D721Med (cell line): ENCODE measurements around the gene B3GALT5.
"Not testable (repeated sequence)": the region's sequence is repeated elsewhere in the genome, so short reads cannot be mapped to it uniquely, and the experiment has no call there.

Experiments used
- DNase-seq: peaks from one replicate; pipeline ENCODE4 v3.0.0; 2011; ENCODE audit warnings: low spot score; ENCODE audit not compliant: insufficient read length
- FAIRE-seq: peaks from 2 replicates; lab custom pipeline; 2011; peaks lifted over from hg19 to GRCh38; lab: Jason Lieb, UNC
- CTCF ChIP-seq: IDR thresholded peaks from 2 replicates; pipeline ENCODE4 v1.5.1; 2012; ENCODE audit warnings: mild to moderate bottlenecking, control low read depth; ENCODE audit not compliant: insufficient read depth; ENCODE audit errors: missing control alignments

Gene B3GALT5

GRCh38 chr21:39680216-39680615, 67.5 kb downstream of the B3GALT5 start:
- no peak for FAIRE-seq
- no peak for DNase-seq
- no peak for TF ChIP-seq CTCF

- FAIRE-seq (no peak), DNase-seq (no peak)
- no peak for TF ChIP-seq CTCF
Observed at GRCh38 chr21:39681257-39681656, 68.5 kb downstream of the B3GALT5 start.

- TF ChIP-seq CTCF, result no peak
- FAIRE-seq (no peak), DNase-seq (no peak)
Observed at GRCh38 chr21:39681845-39682244, 69.1 kb downstream of the B3GALT5 start.

GRCh38 chr21:39685236-39685635, 72.5 kb downstream of the B3GALT5 start:
- TF ChIP-seq CTCF, result no peak
- DNase-seq (no peak), FAIRE-seq (no peak)

GRCh38 chr21:39685991-39686390, 73.3 kb downstream of the B3GALT5 start:
- no peak for DNase-seq

GRCh38 chr21:39686646-39687468, 74.1 kb downstream of the B3GALT5 start:
- FAIRE-seq (no peak), DNase-seq (no peak)
- no peak for TF ChIP-seq CTCF

More at GRCh38 chr21:39685991-39686390, 73.3 kb downstream of the B3GALT5 start:
- no peak for TF ChIP-seq CTCF
- FAIRE-seq, result no peak

GRCh38 chr21:39688010-39688409, 75.3 kb downstream of the B3GALT5 start:
- DNase-seq (no peak), FAIRE-seq (no peak)
- TF ChIP-seq CTCF, result no peak

GRCh38 chr21:39689860-39690259, 77.1 kb downstream of the B3GALT5 start:
- DNase-seq, FAIRE-seq: not testable (repeated sequence)
